Measurements from ENCODE around the gene ARHGAP19.

Gene ARHGAP19, protein sequence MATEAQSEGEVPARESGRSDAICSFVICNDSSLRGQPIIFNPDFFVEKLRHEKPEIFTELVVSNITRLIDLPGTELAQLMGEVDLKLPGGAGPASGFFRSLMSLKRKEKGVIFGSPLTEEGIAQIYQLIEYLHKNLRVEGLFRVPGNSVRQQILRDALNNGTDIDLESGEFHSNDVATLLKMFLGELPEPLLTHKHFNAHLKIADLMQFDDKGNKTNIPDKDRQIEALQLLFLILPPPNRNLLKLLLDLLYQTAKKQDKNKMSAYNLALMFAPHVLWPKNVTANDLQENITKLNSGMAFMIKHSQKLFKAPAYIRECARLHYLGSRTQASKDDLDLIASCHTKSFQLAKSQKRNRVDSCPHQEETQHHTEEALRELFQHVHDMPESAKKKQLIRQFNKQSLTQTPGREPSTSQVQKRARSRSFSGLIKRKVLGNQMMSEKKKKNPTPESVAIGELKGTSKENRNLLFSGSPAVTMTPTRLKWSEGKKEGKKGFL

DNA sequence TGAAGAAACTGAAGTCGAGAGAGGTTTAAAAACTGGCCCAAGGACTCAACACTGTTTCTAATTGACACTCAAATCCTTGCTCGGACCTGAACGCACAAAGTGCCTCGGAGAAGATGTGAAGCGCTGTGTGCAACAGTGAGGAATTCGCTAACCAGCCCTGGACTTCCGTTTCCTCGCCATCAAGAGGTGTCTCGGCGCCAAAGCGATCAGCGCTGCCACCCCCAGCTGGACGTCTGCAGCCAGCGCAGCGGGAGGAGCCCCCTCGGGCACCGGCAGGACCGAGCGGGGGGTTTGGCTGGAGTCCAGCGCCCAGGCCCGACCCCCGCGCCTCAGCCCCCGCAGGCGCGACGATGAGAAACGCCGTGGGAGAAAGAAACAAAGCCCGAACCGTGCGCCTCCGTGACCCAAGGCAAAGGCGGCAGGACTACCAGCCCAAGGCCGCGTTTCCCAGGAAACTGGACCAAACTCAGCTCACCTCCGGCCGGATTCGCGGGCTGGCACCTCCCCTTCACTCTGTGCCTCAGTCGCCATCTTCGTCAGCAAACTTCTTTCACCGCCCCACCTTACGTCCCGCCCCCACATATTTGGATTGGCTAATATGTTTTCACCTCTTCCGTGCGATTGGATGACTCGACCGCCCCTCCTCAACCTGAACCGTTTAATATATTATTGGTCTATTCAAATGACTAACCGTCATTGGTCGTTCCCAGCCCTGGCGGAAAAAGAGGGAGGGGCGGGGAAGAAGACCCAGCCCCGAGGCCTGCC, at the start of gene ARHGAP19:
ARHGAP19 (minus strand) TSS at position 541 of the 765 bp plus-strand sequence; CDS start at position 531, 10 bp downstream.
- H3K27me3 ChIP-seq (ENCODE audit: insufficient read depth, low read length) = no peaks in the 10 kb centered on the region
- no peaks in the 10 kb centered on the region for H3K36me3 ChIP-seq (ENCODE audit: insufficient read depth, low read length)
- peak within 1 kb of the TSS; percentile 93 for H3K27ac ChIP-seq (ENCODE audit: low read depth, low read length)

DNA sequence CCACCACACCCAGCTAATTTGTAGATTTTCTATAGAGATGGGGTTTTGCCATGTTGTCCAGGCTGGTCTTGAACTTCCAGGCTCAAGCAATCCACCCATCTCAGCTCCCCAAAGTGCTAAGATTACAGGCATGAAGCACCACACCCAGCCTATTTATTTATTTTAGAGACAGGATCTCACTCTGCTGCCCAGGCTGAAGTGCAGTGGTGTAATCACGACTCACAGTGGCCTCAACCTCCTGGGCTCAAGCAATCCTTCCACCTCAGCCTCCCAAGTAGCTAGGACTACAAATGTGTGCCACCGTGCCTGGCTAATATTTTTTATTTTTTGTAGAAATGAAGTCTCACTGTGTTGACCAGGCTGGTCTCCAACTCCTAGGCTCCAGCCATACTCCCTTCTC, 49.0 kb upstream of the ARHGAP19 start:
- peaks cover 14% of the 10 kb centered on the region for H3K27me3 ChIP-seq (ENCODE audit: insufficient read depth, low read length)
- no peaks in the 10 kb centered on the region for H3K79me2 ChIP-seq (ENCODE audit: control insufficient read depth, insufficient read depth, low read length, unreplicated experiment)
- H3K27ac ChIP-seq (ENCODE audit: low read depth, low read length) = no peak overlapping the region
- H3K4me3 ChIP-seq (ENCODE audit: low read depth, low read length) = no peak overlapping the region
- H2AFZ ChIP-seq (ENCODE audit: low read length, unreplicated experiment) = no peak overlapping the region
- peaks cover 8% of the 10 kb centered on the region for H3K4me1 ChIP-seq (ENCODE audit: control insufficient read depth, insufficient read depth, low read length, unreplicated experiment)
- no peaks in the 10 kb centered on the region for H3K36me3 ChIP-seq (ENCODE audit: insufficient read depth, low read length)

More for the DNA sequence above, at the start of gene ARHGAP19:
- H3K79me2 ChIP-seq (ENCODE audit: control insufficient read depth, insufficient read depth, low read length, unreplicated experiment) = peaks cover 9% of the 10 kb centered on the region
- H3K4me1 ChIP-seq (ENCODE audit: control insufficient read depth, insufficient read depth, low read length, unreplicated experiment) = no peaks in the 10 kb centered on the region
- H3K4me3 ChIP-seq (ENCODE audit: low read depth, low read length) = peak within 1 kb of the TSS; percentile 77
- H2AFZ ChIP-seq (ENCODE audit: low read length, unreplicated experiment) = peak within 1 kb of the TSS; percentile 94

DNA sequence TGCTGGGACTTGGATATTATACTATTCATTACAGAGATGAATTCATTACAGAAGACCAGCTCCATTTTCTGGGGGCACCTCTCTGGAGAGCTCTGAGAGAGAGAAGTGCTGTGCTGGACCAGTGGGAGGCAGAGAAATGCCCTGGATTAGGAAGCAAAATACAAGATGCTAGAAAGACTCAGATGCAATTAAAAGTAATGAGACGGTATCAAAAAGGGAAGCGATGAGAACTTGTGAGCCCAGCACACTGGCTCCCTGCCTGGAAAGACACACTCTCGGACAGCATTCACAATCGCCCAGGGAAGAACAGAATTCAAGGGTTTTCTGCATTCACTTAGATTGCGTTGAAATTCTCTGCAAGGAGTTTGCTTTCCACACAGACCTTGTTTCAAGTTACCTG, 45.6 kb upstream of the ARHGAP19 start:
- H3K4me3 ChIP-seq (ENCODE audit: low read depth, low read length) = no peak overlapping the region
- no peaks in the 10 kb centered on the region for H3K36me3 ChIP-seq (ENCODE audit: insufficient read depth, low read length)
- peaks cover 8% of the 10 kb centered on the region for H3K4me1 ChIP-seq (ENCODE audit: control insufficient read depth, insufficient read depth, low read length, unreplicated experiment)
- no peak overlapping the region for H3K27ac ChIP-seq (ENCODE audit: low read depth, low read length)
- H3K79me2 ChIP-seq (ENCODE audit: control insufficient read depth, insufficient read depth, low read length, unreplicated experiment) = no peaks in the 10 kb centered on the region
- H3K27me3 ChIP-seq (ENCODE audit: insufficient read depth, low read length) = peaks cover 26% of the 10 kb centered on the region
- no peak overlapping the region for H2AFZ ChIP-seq (ENCODE audit: low read length, unreplicated experiment)

DNA sequence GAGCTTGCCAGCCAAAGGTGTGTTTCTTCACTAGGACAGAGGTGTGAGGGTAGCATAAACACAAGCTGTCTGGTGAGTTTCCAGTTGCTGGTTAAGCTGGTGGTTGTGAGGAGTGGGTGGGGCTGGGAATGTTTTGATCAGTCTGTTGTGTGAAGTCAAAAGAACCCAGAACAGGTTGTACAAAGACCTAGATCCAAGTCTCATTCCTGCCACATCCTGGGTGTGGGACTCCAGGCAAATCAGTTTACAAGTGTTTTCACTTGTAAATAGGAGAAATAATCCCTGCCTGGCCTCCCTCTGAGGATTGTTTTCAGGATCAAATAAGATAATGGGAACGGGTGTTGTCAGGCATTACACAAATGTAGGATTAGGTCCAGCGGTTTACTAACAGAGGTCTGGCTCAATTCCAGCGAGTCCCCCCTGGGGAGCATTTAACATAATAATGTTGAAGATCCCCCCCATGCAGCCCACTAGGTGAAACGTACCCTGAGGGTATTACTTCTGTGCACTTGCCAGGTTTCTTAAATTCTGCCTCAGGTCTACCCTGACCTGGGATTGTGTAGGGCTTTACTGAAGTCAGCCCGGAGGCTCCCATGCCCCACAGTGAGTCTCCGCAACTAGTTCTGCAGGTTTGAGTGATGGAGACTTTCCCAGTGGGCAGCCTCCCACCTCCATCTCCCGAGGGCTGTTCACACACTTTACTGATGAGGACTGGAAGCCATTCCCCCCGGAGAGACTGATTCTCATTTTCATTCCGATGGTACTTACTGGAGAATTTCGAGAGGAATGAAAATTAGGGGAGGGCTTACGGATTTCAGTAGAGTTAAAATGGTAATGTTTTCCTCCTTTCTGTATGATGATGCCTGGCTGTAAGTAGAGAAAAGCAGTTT, 44.8 kb upstream of the ARHGAP19 start:
- Histone ChIP-seq H3K36me3 (ENCODE audit: insufficient read depth, low read length) (no peaks in the 10 kb centered on the region), H3K27ac (ENCODE audit: low read depth, low read length) (no peak overlapping the region), H3K4me3 (ENCODE audit: low read depth, low read length) (no peak overlapping the region), H2AFZ (ENCODE audit: low read length, unreplicated experiment) (no peak overlapping the region), H3K4me1 (ENCODE audit: control insufficient read depth, insufficient read depth, low read length, unreplicated experiment) (peaks cover 8% of the 10 kb centered on the region), H3K27me3 (ENCODE audit: insufficient read depth, low read length) (peaks cover 26% of the 10 kb centered on the region), H3K79me2 (ENCODE audit: control insufficient read depth, insufficient read depth, low read length, unreplicated experiment) (peaks cover 6% of the 10 kb centered on the region)

DNA sequence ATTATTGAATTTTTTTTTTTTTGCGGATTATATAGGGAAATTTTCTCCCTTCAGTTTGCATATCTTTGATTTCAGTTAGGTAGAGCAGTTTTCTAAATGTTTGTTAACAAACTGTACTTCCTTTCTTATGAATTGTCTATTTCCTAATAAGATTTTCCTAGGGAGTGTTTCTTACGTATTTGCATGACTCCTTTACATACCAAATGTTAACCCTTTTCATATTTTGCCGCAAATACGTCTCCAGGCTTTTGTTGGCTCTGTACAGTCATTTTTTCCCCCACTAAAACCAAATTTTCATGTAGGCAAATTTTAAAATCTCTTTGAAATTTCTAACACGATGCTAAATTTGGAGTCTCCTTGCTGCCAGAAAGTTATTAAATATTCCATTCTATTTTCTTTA, 44.0 kb upstream of the ARHGAP19 start:
- Histone ChIP-seq H3K79me2 (ENCODE audit: control insufficient read depth, insufficient read depth, low read length, unreplicated experiment) (peaks cover 10% of the 10 kb centered on the region), H3K4me1 (ENCODE audit: control insufficient read depth, insufficient read depth, low read length, unreplicated experiment) (peaks cover 12% of the 10 kb centered on the region), H2AFZ (ENCODE audit: low read length, unreplicated experiment) (no peak overlapping the region)

DNA sequence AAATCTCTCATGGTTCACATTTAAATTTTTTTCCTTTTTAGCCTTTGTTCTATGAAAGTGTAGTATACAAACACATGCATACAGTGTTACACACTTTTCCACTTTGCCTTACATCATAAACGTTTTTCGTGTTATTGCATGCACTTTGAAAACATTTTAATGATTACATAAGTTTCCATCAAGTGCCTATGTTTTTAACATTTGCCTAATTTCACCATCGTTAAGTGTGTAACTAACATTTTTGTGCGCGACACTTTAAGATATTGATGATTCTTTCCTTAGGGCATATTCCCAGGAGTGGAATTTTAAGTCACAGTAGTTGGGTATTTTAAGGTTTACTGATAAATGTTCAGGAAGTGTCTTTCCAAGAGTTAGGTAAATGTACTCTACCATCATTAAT, 43.6 kb upstream of the ARHGAP19 start:
- Histone ChIP-seq H3K4me1 (ENCODE audit: control insufficient read depth, insufficient read depth, low read length, unreplicated experiment) (peaks cover 12% of the 10 kb centered on the region), H3K4me3 (ENCODE audit: low read depth, low read length) (no peak overlapping the region), H3K36me3 (ENCODE audit: insufficient read depth, low read length) (no peaks in the 10 kb centered on the region), H3K27me3 (ENCODE audit: insufficient read depth, low read length) (peaks cover 26% of the 10 kb centered on the region), H3K79me2 (ENCODE audit: control insufficient read depth, insufficient read depth, low read length, unreplicated experiment) (peaks cover 13% of the 10 kb centered on the region), H3K27ac (ENCODE audit: low read depth, low read length) (no peak overlapping the region), H2AFZ (ENCODE audit: low read length, unreplicated experiment) (no peak overlapping the region)

More for the DNA sequence above, 44.0 kb upstream of the ARHGAP19 start:
- Histone ChIP-seq H3K4me3 (ENCODE audit: low read depth, low read length) (no peak overlapping the region), H3K27ac (ENCODE audit: low read depth, low read length) (no peak overlapping the region), H3K27me3 (ENCODE audit: insufficient read depth, low read length) (peaks cover 26% of the 10 kb centered on the region), H3K36me3 (ENCODE audit: insufficient read depth, low read length) (no peaks in the 10 kb centered on the region)

DNA sequence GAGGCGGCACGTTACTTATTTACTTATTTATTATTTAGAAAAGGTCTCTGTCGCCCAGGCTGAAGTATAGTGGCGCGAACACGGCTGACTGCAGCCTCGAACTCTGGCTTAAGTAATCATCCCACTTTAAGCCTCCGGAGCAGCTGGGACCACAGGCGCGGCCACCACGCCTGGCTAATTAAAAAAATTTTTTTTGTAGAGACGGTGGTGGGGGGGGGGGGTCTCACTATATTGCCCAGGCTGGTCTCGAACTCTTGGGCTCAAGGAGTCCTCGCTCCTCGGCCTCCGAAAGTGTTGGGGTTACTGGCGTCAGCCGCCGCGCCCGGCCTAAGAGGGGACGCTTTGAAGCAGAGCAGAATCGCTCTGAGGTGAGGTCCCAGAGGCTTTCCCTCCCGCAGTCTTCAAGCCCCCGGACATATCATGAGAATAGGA, 42.8 kb upstream of the ARHGAP19 start:
- peak overlapping the region; percentile 20 for H2AFZ ChIP-seq (ENCODE audit: low read length, unreplicated experiment)
- H3K4me3 ChIP-seq (ENCODE audit: low read depth, low read length) = peak overlapping the region; percentile 88
- no peak overlapping the region for H3K27ac ChIP-seq (ENCODE audit: low read depth, low read length)
- H3K4me1 ChIP-seq (ENCODE audit: control insufficient read depth, insufficient read depth, low read length, unreplicated experiment) = peaks cover 12% of the 10 kb centered on the region
- H3K79me2 ChIP-seq (ENCODE audit: control insufficient read depth, insufficient read depth, low read length, unreplicated experiment) = peaks cover 14% of the 10 kb centered on the region
- H3K36me3 ChIP-seq (ENCODE audit: insufficient read depth, low read length) = no peaks in the 10 kb centered on the region
- H3K27me3 ChIP-seq (ENCODE audit: insufficient read depth, low read length) = peaks cover 26% of the 10 kb centered on the region

DNA sequence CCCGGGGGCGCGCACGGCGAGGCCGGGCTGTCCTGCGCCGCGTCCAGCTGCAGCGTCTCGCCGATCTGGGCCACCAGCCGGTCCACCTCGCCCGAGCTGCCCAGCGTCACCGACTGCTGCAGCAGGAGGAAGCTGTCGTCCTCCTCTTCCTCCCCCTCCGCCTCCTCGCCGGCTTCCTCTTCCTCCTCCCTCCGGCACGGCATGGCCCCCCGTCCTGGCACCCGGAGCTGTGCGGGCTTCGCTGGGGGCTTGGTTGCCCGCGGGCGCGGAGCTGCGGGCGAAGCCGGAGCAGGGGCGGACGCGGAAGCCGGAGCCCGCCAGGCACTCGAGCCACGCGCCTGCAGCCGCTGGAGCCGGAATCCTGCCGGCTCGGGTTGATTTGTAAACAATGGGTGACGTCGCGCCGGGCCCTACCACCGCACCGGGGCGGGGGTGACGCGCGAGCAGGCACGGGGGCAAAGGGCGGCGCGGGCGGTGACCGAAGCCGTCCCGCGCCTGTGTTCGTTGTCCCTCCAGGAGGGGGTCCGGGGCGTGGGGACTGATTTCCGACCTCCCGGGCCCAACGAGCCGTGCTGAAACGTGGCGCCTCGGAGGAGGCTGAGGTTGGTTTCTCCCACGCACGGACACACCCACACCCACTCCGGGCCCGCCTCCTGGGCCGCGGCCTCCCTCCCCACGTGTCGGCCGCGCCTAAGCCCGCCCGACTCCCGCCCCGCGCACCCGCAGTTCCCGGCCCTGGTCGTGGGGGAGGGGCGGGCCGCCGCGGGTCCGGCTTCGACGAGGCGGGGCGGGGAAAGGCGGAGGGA, 42.1 kb upstream of the ARHGAP19 start, which contains the start of gene FRAT2:
FRAT2 (minus strand) TSS at position 360 of the 806 bp plus-strand sequence; CDS start at position 203, 157 bp downstream.
- Histone ChIP-seq H3K36me3 (ENCODE audit: insufficient read depth, low read length) (no peaks in the 10 kb centered on the region), H3K27me3 (ENCODE audit: insufficient read depth, low read length) (peaks cover 26% of the 10 kb centered on the region), H3K27ac (ENCODE audit: low read depth, low read length) (peak within 1 kb of the TSS; percentile 89), H2AFZ (ENCODE audit: low read length, unreplicated experiment) (peak within 1 kb of the TSS; percentile 86), H3K4me3 (ENCODE audit: low read depth, low read length) (peak within 1 kb of the TSS; percentile 88), H3K4me1 (ENCODE audit: control insufficient read depth, insufficient read depth, low read length, unreplicated experiment) (peaks cover 12% of the 10 kb centered on the region), H3K79me2 (ENCODE audit: control insufficient read depth, insufficient read depth, low read length, unreplicated experiment) (peaks cover 14% of the 10 kb centered on the region)

DNA sequence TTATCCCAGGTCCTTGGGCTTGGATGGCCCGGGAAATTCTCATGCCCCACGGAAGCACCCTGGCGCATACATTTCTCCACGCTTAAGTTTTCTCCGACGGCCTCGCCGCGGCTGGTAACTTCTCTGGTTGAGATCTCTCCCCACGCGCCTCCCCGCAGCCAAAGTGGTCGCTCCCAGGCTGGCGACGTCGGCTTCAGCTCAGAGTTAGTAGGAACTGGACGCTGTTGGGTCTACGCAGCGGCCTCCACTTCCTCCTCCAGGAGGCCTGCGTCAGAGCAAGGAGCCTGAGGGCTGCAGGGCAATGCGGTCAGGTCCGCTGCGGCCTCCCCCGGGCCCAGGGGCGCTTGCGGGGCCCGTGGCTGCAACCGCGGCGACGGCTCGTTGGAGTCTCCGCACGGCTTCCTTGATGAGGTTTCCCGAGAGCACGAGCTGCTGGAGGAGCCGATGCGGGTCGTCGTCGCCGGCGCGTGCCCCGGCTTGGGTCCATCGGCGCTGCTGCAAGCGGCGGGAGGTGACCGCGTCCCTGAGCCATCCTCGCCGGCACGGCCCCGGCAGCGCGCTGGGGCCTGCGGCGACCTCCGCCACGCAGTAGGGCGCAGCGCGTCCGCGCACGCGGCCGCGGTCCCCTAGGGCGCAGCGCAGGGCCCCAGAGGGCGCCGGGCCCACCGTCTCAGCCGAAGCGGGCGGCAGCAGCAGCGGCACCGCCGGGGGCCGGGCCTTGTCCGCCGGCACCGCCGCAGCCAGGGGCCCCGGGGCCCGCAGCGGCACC, 41.3 kb upstream of the ARHGAP19 start:
- no peaks in the 10 kb centered on the region for H3K36me3 ChIP-seq (ENCODE audit: insufficient read depth, low read length)
- peak overlapping the region; percentile 88 for H3K4me3 ChIP-seq (ENCODE audit: low read depth, low read length)
- H2AFZ ChIP-seq (ENCODE audit: low read length, unreplicated experiment) = peak overlapping the region; percentile 86
- peaks cover 14% of the 10 kb centered on the region for H3K79me2 ChIP-seq (ENCODE audit: control insufficient read depth, insufficient read depth, low read length, unreplicated experiment)
- peaks cover 12% of the 10 kb centered on the region for H3K4me1 ChIP-seq (ENCODE audit: control insufficient read depth, insufficient read depth, low read length, unreplicated experiment)
- H3K27ac ChIP-seq (ENCODE audit: low read depth, low read length) = peak overlapping the region; percentile 70; the same call in 1 of the 2 replicates
- peaks cover 26% of the 10 kb centered on the region for H3K27me3 ChIP-seq (ENCODE audit: insufficient read depth, low read length)
